IPS-15b (cell line): ENCODE data around the gene CLDN20.
"Not testable (repeated sequence)": the region's sequence is repeated elsewhere in the genome, so short reads cannot be mapped to it uniquely, and the experiment has no call there.

Experiments
- H3K27me3 ChIP-seq: one replicate; pipeline ENCODE4 v1.6.1; 2013; ENCODE audit warnings: low read length; ENCODE audit not compliant: control insufficient read depth, insufficient read depth
- H3K36me3 ChIP-seq: one replicate; pipeline ENCODE4 v1.6.1; 2013; ENCODE audit warnings: low read length; ENCODE audit not compliant: control insufficient read depth, insufficient read depth
- H3K4me1 ChIP-seq: one replicate; pipeline ENCODE4 v1.6.1; 2013; ENCODE audit warnings: mild to moderate bottlenecking, low read length; ENCODE audit not compliant: control insufficient read depth, insufficient read depth
- H3K4me3 ChIP-seq: one replicate; pipeline ENCODE4 v1.5.1; 2013; ENCODE audit warnings: low read depth, low read length
- H3K9ac ChIP-seq: one replicate; pipeline ENCODE4 v1.6.1; 2013; ENCODE audit warnings: low read depth, mild to moderate bottlenecking, low read length
- H3K9me3 ChIP-seq: one replicate; pipeline ENCODE4 v1.6.1; 2013; ENCODE audit warnings: mild to moderate bottlenecking, low read length; ENCODE audit not compliant: control insufficient read depth, insufficient read depth

The CLDN20 gene

DNA sequence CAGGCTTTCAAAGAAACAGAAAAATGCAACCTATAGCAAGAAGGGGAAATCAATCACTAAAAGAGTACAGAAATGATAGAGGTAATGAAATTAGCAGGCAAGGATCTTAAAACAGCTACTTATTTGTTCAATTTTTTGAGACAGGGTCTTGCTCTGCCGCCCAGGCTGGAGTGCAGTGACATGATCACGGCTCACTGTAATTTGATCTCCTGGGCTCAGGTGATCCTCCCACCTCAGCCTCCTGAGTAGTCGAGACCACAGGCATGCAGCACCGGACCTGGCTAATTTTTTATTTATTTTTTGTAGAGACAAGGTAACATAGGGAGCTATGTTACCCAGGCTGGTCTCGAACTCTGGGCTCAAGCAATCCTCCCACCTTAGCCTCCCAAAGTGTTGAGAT, 28.9 kb downstream of the CLDN20 start:
- Histone ChIP-seq H3K36me3 (peaks cover 2% of the 10 kb centered on the region), H3K9ac (no peak overlapping the region), H3K9me3 (no peaks in the 10 kb centered on the region), H3K4me3 (no peak overlapping the region), H3K4me1 (no peaks in the 10 kb centered on the region), H3K27me3 (no peaks in the 10 kb centered on the region)

- Histone ChIP-seq H3K4me3 (no peak overlapping the region), H3K9ac (no peak overlapping the region), H3K4me1 (no peaks in the 10 kb centered on the region), H3K27me3 (no peaks in the 10 kb centered on the region), H3K9me3 (no peaks in the 10 kb centered on the region), H3K36me3 (peaks cover 1% of the 10 kb centered on the region)
Observed at GRCh38 chr6:155297669-155298068, 33.9 kb downstream of the CLDN20 start.

DNA sequence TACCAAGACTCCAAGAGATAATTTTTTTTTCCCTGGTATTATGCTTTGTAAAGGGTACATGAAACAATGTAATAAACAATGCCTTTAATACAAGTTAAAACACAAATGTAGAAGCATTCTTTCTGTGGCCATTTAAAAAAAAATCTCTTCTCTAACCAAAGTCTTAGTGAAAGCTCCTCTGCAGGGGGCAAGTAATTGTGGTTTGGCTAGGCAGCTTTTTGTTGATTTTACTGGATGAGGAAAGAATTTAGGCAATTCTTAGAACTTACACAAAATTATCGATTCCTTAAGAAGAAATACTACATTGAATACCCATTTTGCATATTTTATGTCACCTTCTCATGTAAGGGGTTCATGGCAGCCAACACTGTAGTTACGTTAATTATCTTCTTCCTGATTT, 38.1 kb downstream of the CLDN20 start:
- no peak overlapping the region for H3K4me3 ChIP-seq
- no peaks in the 10 kb centered on the region for H3K27me3 ChIP-seq
- no peaks in the 10 kb centered on the region for H3K9me3 ChIP-seq
- H3K9ac ChIP-seq: no peak overlapping the region
- H3K36me3 ChIP-seq: peaks cover 2% of the 10 kb centered on the region
- no peaks in the 10 kb centered on the region for H3K4me1 ChIP-seq

DNA sequence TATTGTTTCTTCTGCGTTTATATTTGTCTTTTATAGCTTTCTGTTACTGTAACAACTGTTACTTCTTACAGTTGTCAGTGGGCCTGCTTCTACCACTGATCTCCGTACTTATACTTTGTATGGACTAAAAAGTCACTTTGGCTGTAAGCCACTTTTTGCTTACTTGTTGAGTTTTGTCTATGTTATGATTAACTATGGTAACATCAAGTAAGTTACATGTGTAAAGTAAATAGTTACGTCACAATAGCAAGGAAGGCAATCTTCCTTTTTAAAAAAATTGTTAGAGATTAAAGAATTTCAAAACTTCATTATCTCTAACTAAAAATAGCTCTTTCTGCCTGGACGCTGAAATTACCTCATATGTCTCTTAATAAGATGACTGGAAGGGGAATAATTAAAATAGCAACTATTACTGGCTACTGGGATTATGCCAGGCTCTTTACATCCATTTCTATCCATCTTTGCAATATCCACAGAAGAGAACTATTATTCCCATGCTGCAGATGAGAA, 39.6 kb downstream of the CLDN20 start:
- no peaks in the 10 kb centered on the region for H3K27me3 ChIP-seq

DNA sequence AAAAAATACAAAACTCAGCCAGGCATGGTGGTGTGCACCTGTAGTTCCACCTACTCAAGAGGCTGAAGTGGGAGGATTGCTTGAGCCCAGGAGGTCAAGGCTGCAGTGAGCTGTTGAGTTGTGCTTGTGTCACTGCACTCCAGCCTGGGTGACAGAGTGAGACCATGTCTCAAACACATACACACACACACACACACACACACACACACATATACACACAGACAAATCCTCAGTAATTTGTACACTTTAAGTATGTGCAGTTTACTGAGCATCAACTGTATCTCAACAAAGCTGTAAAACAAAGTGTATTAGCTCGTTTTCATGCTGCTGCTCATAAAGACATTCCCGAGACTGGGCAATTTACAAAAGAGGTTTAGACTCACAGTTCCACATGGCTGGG, 43.1 kb downstream of the CLDN20 start:
- H3K27me3 ChIP-seq: no peaks in the 10 kb centered on the region
- no peaks in the 10 kb centered on the region for H3K4me1 ChIP-seq
- H3K9ac ChIP-seq: no peak overlapping the region
- no peaks in the 10 kb centered on the region for H3K9me3 ChIP-seq
- no peak overlapping the region for H3K4me3 ChIP-seq
- peaks cover 9% of the 10 kb centered on the region for H3K36me3 ChIP-seq

More for the DNA sequence above, 39.6 kb downstream of the CLDN20 start:
- Histone ChIP-seq H3K9me3 (no peaks in the 10 kb centered on the region), H3K36me3 (peaks cover 4% of the 10 kb centered on the region), H3K4me1 (no peaks in the 10 kb centered on the region), H3K9ac (no peak overlapping the region), H3K4me3 (no peak overlapping the region)

DNA sequence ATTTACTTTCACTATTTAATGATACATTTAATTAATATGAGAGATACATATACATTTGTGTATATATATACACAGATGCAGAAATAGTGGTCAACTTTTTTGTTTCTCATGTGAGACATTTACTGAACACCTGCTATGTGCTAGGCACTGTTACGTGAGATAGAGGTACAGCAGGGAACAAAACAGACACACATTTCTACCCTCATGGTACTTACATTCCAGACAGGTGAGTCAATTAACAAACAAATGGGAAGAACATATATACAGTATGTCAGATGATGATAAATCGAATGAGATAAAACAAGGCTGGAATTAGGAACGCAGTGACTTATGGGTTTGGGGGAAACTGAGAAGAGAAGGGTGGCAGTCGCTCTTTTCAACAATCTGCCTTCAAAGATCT, 45.3 kb downstream of the CLDN20 start:
- Histone ChIP-seq H3K9me3 (no peaks in the 10 kb centered on the region), H3K36me3 (peaks cover 12% of the 10 kb centered on the region), H3K9ac (no peak overlapping the region), H3K4me1 (no peaks in the 10 kb centered on the region), H3K4me3 (no peak overlapping the region), H3K27me3 (no peaks in the 10 kb centered on the region)

- H3K9ac ChIP-seq: no peak overlapping the region
- H3K9me3 ChIP-seq: no peaks in the 10 kb centered on the region
- no peak overlapping the region for H3K4me3 ChIP-seq
- no peaks in the 10 kb centered on the region for H3K27me3 ChIP-seq
- H3K36me3 ChIP-seq: peaks cover 12% of the 10 kb centered on the region
- no peaks in the 10 kb centered on the region for H3K4me1 ChIP-seq
Observed at GRCh38 chr6:155310596-155310995, 46.8 kb downstream of the CLDN20 start.

DNA sequence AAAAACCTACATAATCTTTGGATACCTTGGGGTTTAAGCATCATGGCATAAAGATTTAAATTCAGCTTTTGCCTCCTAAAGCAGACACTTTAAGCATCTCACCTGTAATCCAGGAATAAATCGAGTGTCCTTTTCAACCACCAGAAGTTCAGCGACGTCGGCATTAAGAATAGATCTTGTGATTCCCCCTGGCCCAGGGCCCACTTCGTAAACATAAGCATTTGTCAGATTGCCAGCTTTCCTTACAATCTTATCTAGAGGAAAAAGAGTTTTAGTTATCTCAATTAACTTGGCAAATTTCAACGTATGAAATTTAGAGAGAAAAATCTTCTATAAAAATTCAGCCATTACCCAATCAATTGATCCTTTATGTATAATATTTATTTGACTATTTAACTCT, 47.3 kb downstream of the CLDN20 start:
- Histone ChIP-seq H3K9ac (no peak overlapping the region), H3K4me3 (no peak overlapping the region), H3K4me1 (no peaks in the 10 kb centered on the region), H3K36me3 (peaks cover 12% of the 10 kb centered on the region), H3K9me3 (no peaks in the 10 kb centered on the region), H3K27me3 (no peaks in the 10 kb centered on the region)

- Histone ChIP-seq H3K36me3 (peaks cover 12% of the 10 kb centered on the region), H3K9me3 (no peaks in the 10 kb centered on the region), H3K4me3 (no peak overlapping the region), H3K9ac (no peak overlapping the region), H3K4me1 (no peaks in the 10 kb centered on the region), H3K27me3 (no peaks in the 10 kb centered on the region)
Observed at GRCh38 chr6:155311583-155311982, 47.8 kb downstream of the CLDN20 start.

DNA sequence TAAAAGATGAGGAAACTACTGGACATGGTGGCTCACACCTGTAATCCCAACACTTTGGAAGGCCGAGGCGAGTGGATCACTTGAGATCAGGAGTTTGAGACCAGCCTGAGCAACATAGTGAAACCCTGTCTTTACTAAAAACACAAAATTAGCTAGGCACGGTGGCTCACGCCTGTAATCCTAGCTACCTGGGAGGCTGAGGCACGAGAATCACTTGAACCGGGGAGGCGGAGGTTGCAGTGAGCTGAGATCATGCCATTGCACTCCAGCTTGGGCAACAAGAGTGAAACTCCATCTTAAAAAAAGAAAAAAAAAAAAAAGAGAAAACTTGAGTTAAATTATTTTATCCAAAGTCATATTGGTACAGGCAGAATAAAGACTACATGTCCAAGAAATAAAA, 49.1 kb downstream of the CLDN20 start:
- H3K9me3 ChIP-seq, H3K4me1 ChIP-seq, H3K9ac ChIP-seq, H3K36me3 ChIP-seq, H3K27me3 ChIP-seq: not testable (repeated sequence)
- peak overlapping the region; percentile 99 for H3K4me3 ChIP-seq

- Histone ChIP-seq H3K9me3 (no peaks in the 10 kb centered on the region), H3K4me3 (peak overlapping the region; percentile 99), H3K36me3 (peaks cover 8% of the 10 kb centered on the region), H3K27me3 (no peaks in the 10 kb centered on the region), H3K4me1 (no peaks in the 10 kb centered on the region), H3K9ac (peak overlapping the region; percentile 94)
Observed at GRCh38 chr6:155313602-155314091, 49.8 kb downstream of the CLDN20 start.

DNA sequence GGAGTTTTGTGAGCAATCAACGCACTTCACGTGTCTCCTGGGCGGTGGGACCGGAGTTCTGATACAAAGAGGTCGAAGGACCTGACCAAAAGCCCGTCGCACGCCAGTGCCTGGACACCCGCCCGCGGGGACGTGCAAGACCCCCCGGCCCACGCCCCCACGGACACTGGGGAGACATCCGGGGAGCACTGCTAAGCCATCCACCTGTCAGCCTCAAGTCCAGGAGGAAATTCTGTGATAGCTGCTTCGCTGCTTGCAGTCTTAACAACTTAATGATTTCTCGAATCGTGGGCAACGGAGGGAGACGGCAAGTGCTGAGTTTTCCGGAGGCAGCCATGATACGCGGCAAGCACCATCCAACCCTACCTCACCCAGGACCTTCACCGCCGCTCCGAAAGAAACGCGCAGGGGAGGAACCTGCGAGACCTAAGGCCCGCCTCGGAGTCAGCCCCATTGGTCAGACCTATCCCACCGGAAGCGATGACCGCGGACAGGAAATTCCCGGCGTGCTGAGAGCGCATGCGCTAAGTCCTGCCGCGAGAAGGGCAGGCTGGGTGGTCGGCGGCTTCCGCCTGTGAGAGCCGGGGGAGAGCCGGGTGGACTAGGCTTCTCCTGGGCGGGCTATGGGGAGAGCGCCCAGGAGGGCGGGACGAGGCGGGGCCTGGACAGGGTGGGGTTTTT, 50.4 kb downstream of the CLDN20 start, which contains the start of gene TFB1M:
TFB1M (minus strand) TSS at position 393 of the 681 bp plus-strand sequence; CDS start at position 337, 56 bp downstream.
- Histone ChIP-seq H3K4me1 (no peaks in the 10 kb centered on the region), H3K27me3 (no peaks in the 10 kb centered on the region), H3K9me3 (no peaks in the 10 kb centered on the region), H3K36me3 (peaks cover 8% of the 10 kb centered on the region), H3K9ac (peak within 1 kb of the TSS; percentile 94), H3K4me3 (peak within 1 kb of the TSS; percentile 99)
